AG04450 (cell line): ENCODE data around the gene FOXI3. TPM values are rescaled to one million over a fixed set of nuclear protein-coding genes. Genes with fewer than 3 reads are reported as not detected.

ENCODE experiments used
- CTCF ChIA-PET: fragments of 300-600, 350-600 bp; formaldehyde crosslinking; extraction: SDS; loops from one replicate; lab custom pipeline; 2022; ENCODE audit warnings: antibody characterized with exemption, inconsistent platforms; lab: Charles Lee
- POLR2A ChIA-PET: fragments of 350-600 bp; formaldehyde crosslinking; extraction: SDS; loops from one replicate; lab custom pipeline; 2021; ENCODE audit warnings: antibody characterized with exemption, inconsistent platforms; lab: Yijun Ruan, JAX
- DNase-seq: peaks from one replicate; pipeline ENCODE4 v3.0.0-alpha.2; 2011; ENCODE audit warnings: low read depth, low spot score
- H3K27ac ChIP-seq: one replicate; pipeline ENCODE4 v1.5.1; 2012; ENCODE audit warnings: low read depth, low read length, control low read depth
- H3K27me3 ChIP-seq: one replicate; pipeline ENCODE4 v1.6.0; 2012; ENCODE audit warnings: low read length; ENCODE audit not compliant: control insufficient read depth, insufficient read depth
- H3K4me3 ChIP-seq: 2 replicates; pipeline ENCODE4 v1.5.1; 2011; ENCODE audit warnings: mild to moderate bottlenecking, low read depth, low read length, control low read depth
- H3K9me3 ChIP-seq: 2 replicates; pipeline ENCODE4 v1.5.1; 2012; ENCODE audit warnings: low read length; ENCODE audit not compliant: control insufficient read depth, insufficient read depth
- polyA plus RNA-seq: library from polyadenylated mRNA; depleted of rRNA; stranded (reverse); fragments of >200 nt; gene quantifications from 2 replicates; pipeline ENCODE4 v1.2.3, GENCODE V29; 2011
- TF ChIP-seq, protein P1 (sequence below): IDR thresholded peaks from 2 replicates; pipeline ENCODE4 v1.5.1; 2011; ENCODE audit warnings: low read depth, low read length, control low read depth, inconsistent platforms

The FOXI3 gene
- polyA plus RNA-seq, 1 experiment: not detected

- POLR2A ChIA-PET: no interaction called here
- Histone ChIP-seq H3K9me3 (no peaks in the 10 kb centered on the region), H3K27me3 (peaks cover 9% of the 10 kb centered on the region), H3K27ac (no peak overlapping the region), H3K4me3 (no peak overlapping the region)
- CTCF ChIA-PET: no interaction called here
- DNase-seq: no peak
- TF ChIP-seq, protein P1, sequence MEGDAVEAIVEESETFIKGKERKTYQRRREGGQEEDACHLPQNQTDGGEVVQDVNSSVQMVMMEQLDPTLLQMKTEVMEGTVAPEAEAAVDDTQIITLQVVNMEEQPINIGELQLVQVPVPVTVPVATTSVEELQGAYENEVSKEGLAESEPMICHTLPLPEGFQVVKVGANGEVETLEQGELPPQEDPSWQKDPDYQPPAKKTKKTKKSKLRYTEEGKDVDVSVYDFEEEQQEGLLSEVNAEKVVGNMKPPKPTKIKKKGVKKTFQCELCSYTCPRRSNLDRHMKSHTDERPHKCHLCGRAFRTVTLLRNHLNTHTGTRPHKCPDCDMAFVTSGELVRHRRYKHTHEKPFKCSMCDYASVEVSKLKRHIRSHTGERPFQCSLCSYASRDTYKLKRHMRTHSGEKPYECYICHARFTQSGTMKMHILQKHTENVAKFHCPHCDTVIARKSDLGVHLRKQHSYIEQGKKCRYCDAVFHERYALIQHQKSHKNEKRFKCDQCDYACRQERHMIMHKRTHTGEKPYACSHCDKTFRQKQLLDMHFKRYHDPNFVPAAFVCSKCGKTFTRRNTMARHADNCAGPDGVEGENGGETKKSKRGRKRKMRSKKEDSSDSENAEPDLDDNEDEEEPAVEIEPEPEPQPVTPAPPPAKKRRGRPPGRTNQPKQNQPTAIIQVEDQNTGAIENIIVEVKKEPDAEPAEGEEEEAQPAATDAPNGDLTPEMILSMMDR: no peak
Measured at GRCh38 chr2:88443353-88443938, 9.0 kb downstream of the FOXI3 start.

DNA sequence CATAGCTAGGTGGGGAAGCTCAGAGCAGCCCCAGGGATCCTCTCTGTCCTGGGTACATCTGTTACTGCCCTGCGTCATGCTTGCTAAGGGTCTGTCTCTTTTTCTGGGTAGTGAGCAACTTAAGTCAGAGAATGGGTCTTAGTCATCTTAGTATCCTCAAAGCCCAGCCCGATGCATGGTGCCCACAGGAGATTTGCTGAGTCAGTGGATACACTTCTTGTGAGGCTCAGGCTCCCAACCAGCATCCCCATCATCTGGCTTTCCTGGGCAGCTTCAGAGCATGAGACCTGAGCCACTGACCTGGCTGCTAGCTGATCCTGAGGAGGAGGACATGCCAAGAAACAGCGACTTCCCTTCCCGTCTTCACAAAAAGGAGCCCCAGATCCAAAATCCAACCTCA lies 10.0 kb downstream of the FOXI3 start:
- DNase-seq: no peak
- no peak overlapping the region for H3K27ac ChIP-seq
- CTCF ChIA-PET: no interaction called here
- H3K27me3 ChIP-seq: peaks cover 4% of the 10 kb centered on the region
- no peak overlapping the region for H3K4me3 ChIP-seq
- POLR2A ChIA-PET: no interaction called here
- no peaks in the 10 kb centered on the region for H3K9me3 ChIP-seq
- TF ChIP-seq, protein P1: no peak

- TF ChIP-seq, protein P1: no peak
- H3K27ac ChIP-seq: no peak overlapping the region
- POLR2A ChIA-PET: no interaction called here
- no peak overlapping the region for H3K4me3 ChIP-seq
- no peaks in the 10 kb centered on the region for H3K9me3 ChIP-seq
- peaks cover 4% of the 10 kb centered on the region for H3K27me3 ChIP-seq
- CTCF ChIA-PET: no interaction called here
- no peak for DNase-seq
Measured at GRCh38 chr2:88442061-88442460, 10.4 kb downstream of the FOXI3 start.

GRCh38 chr2:88437010-88437409 lies 15.5 kb downstream of the FOXI3 start:
- no peak for DNase-seq
- POLR2A ChIA-PET: no interaction called here
- Histone ChIP-seq H3K4me3 (no peak overlapping the region), H3K9me3 (no peaks in the 10 kb centered on the region; the same call in 1 of the 2 replicates), H3K27ac (no peak overlapping the region), H3K27me3 (no peaks in the 10 kb centered on the region)
- CTCF ChIA-PET: no interaction called here
- TF ChIP-seq, protein P1: no peak

DNA sequence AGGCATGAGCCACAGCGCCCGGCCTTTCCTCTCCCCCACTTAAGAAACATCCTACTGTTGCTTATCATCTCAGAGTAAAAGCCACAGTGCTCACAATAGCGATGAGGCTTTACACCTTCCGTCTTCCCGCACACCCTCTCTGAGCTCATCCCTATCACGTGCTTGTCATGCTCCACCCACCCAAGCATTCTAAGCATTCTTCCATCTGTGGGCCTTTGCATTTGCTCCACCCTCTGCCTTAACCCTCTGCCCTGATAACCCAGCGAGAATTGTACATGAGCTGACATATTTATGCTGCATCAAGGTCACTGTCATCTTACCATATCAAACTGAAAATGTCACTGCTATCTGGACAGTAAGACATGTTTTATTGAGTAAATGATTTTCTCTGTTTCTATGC lies 22.6 kb downstream of the FOXI3 start:
- Histone ChIP-seq H3K9me3 (peaks cover 6% of the 10 kb centered on the region; the same call in 1 of the 2 replicates), H3K27ac (no peak overlapping the region), H3K4me3 (no peak overlapping the region), H3K27me3 (no peaks in the 10 kb centered on the region)
- TF ChIP-seq, protein P1: no peak
- ChIA-PET CTCF (no interaction called here), POLR2A (no interaction called here)
- no peak for DNase-seq
